K562 (cell line): Measurements from ENCODE around the gene ENOX2. TPM values are rescaled to one million over a fixed set of nuclear protein-coding genes. Genes with fewer than 3 reads are reported as not detected.

Source experiments
- CBFA2T3 ChIP-seq: fragments of 450-650 bp; IDR thresholded peaks from 2 replicates; pipeline ENCODE4 v1.6.1; 2017
- CTBP1 ChIP-seq: fragments of 450-650 bp; IDR thresholded peaks from 2 replicates; pipeline ENCODE4 v1.6.1; 2016; ENCODE audit warnings: borderline replicate concordance
- DPF2 ChIP-seq: fragments of 450-650 bp; IDR thresholded peaks from 2 replicates; pipeline ENCODE4 v1.6.1; 2016
- ESRRA ChIP-seq: fragments of 450-650 bp; IDR thresholded peaks from 2 replicates; pipeline ENCODE4 v1.6.1; 2014; ENCODE audit warnings: low read depth, mild to moderate bottlenecking, moderate library complexity, borderline replicate concordance
- FOXK2 ChIP-seq, 2 experiments: fragments of 450-650 bp; IDR thresholded peaks in 1 of 2; conservative IDR thresholded peaks in 1 of 2; 2 replicates each; pipeline ENCODE4 v1.6.1; 2016; ENCODE audit warnings: low read depth in 2 of 2, mild to moderate bottlenecking in 1 of 2
- HDAC1 ChIP-seq, 2 experiments: fragments of 450-650 bp; IDR thresholded peaks; 2 replicates each; pipeline ENCODE4 v1.6.1; 2016 to 2017; ENCODE audit warnings: inconsistent platforms in 1 of 2, mild to moderate bottlenecking in 1 of 2, moderate library complexity in 1 of 2
- HES1 ChIP-seq: fragments of 450-650 bp; IDR thresholded peaks from 2 replicates; pipeline ENCODE4 v1.6.1; 2016; ENCODE audit warnings: low read depth, mild to moderate bottlenecking, moderate library complexity
- HMG20B ChIP-seq: fragments of 250-450 bp; sonication (Bioruptor Pico); IDR thresholded peaks from 2 replicates; pipeline ENCODE4 v1.5.0; 2021; ENCODE audit warnings: mild to moderate bottlenecking
- MAFF ChIP-seq: IDR thresholded peaks from 2 replicates; pipeline ENCODE4 v1.6.1; 2012; ENCODE audit warnings: low read length, improper control_type of control experiment
- MAFG ChIP-seq: fragments of 450-650 bp; conservative IDR thresholded peaks from 2 replicates; pipeline ENCODE4 v1.6.1; 2016; ENCODE audit warnings: missing genetic modification characterization, missing compliant biosample characterization
- MAFK ChIP-seq: IDR thresholded peaks from 2 replicates; pipeline ENCODE4 v1.6.1; 2011; ENCODE audit warnings: low read length, improper control_type of control experiment
- MLLT1 ChIP-seq, 2 experiments: fragments of 450-650 bp; IDR thresholded peaks; 2 replicates each; pipeline ENCODE4 v1.6.1; 2016
- PATZ1 ChIP-seq: fragments of 250-450 bp; sonication (Bioruptor Pico); IDR thresholded peaks from 2 replicates; pipeline ENCODE4 v1.5.0; 2020; ENCODE audit warnings: mild to moderate bottlenecking, borderline replicate concordance
- PKNOX1 ChIP-seq: fragments of 450-650 bp; IDR thresholded peaks from 2 replicates; pipeline ENCODE4 v1.6.1; 2016
- THRA ChIP-seq: fragments of 450-650 bp; IDR thresholded peaks from 2 replicates; pipeline ENCODE4 v1.6.1; 2017; ENCODE audit warnings: mild to moderate bottlenecking, moderate library complexity
- WHSC1 ChIP-seq: IDR thresholded peaks from one replicate; pipeline ENCODE4 v1.6.1; 2012; ENCODE audit warnings: low read length, control low read depth, inconsistent platforms
- XRCC5 ChIP-seq: fragments of 200-400 bp; formaldehyde crosslinking; IDR thresholded peaks from 2 replicates; pipeline ENCODE4 v1.6.1; 2017; ENCODE audit warnings: low read depth, mild to moderate bottlenecking, low read length
- ZBTB12 ChIP-seq: fragments of 250-450 bp; sonication (Bioruptor Pico); IDR thresholded peaks from 2 replicates; pipeline ENCODE4 v1.4.0; 2020
- ZNF143 ChIP-seq: sonication (generic); formaldehyde crosslinking; IDR thresholded peaks from 2 replicates; pipeline ENCODE4 v1.9.0; 2022; ENCODE audit warnings: mild to moderate bottlenecking, missing genetic modification reagents
- ZNF224 ChIP-seq: sonication (generic); formaldehyde crosslinking; IDR thresholded peaks from 2 replicates; pipeline ENCODE4 v1.8.0; 2022; ENCODE audit warnings: mild to moderate bottlenecking, missing genetic modification reagents
- ZNF316 ChIP-seq: fragments of 450-650 bp; IDR thresholded peaks from 2 replicates; pipeline ENCODE4 v1.6.1; 2016
- ZNF77 ChIP-seq: fragments of 250-450 bp; sonication (Bioruptor Pico); IDR thresholded peaks from 2 replicates; pipeline ENCODE4 v1.5.0; 2020
- polyA plus RNA-seq, 8 experiments: library from polyadenylated mRNA; depleted of rRNA in 4 of 8; stranded (reverse) in 5 of 8; unstranded in 3 of 8; fragments of >200 nt; fragmentation: Nextera tagmentation in 2 of 8; fragmentation: Illumina TruSeq in 1 of 8; extraction: Ambion mirVana in 2 of 8; extraction: Trizol in 1 of 8; gene quantifications; 2 replicates each; pipeline versions ENCODE4 v1.2.1 to v1.2.3, GENCODE V29; 2011 to 2014; ENCODE audit warnings: inconsistent platforms in 1 of 8, missing spikeins in 1 of 8
- total RNA-seq, 7 experiments: library from RNA; depleted of rRNA in 6 of 7; stranded (reverse); fragments of >200 nt in 6 of 7; fragmentation: Illumina TruSeq in 2 of 7; extraction: Trizol in 2 of 7; gene quantifications; 2 replicates each; pipeline versions ENCODE4 v1.2.1 to v1.2.3, GENCODE V29; 2011 to 2021; ENCODE audit warnings: low replicate concordance in 1 of 7

Gene ENOX2
- total and polyA plus RNA-seq, 9 of the 15 experiments (the other 6 are each of a cell fraction or from before 2014, with no cell fraction given), result 6.1 to 24.0 (median 13.8) TPM

- TF ChIP-seq MLLT1 (IDR thresholded peaks at IDR 0.05) (0 out of 4 replicates have a peak, but pooled peaks of 1 of the 2 experiments have one; percentile 44), ZNF143 (no peak), XRCC5 (no peak), MAFG (tag) (peak; percentile 67), MAFF (peak; percentile 52; the same call in 1 of the 2 replicates), THRA (no peak), ZBTB12 (no peak), DPF2 (peak; percentile 75), CTBP1 (peak; percentile 47; the same call in 1 of the 2 replicates), MAFK (peak; percentile 45; the same call in 1 of the 2 replicates), ZNF77 (CRISPR knock-in tag) (no peak), HMG20B (CRISPR knock-in tag) (no peak), ESRRA (0 out of 2 replicates have a peak, but pooled peaks have one; percentile 31), HDAC1 (IDR thresholded peaks at IDR 0.05) (peak in 1 of 2 experiments; percentile 71; a peak in 2 of 4 replicates), PATZ1 (CRISPR knock-in tag) (no peak), ZNF316 (peak; percentile 49; the same call in 1 of the 2 replicates), CBFA2T3 (peak; percentile 39; the same call in 1 of the 2 replicates), PKNOX1 (peak; percentile 17; the same call in 1 of the 2 replicates), ZNF224 (CRISPR knock-in tag) (no peak), HES1 (peak; percentile 74), FOXK2 (conservative IDR thresholded peaks at IDR 0.05 in 1 of 2, IDR thresholded peaks at IDR 0.05 in 1 of 2; ENCODE audit: low read depth in 2 of 2) (no peak), WHSC1 (no peak)
Measured at GRCh38 chrX:130772105-130772775, 130.8 kb downstream of the ENOX2 start (continued).
